Activated T-helper 1 cell treated with anti-CD3 and anti-CD28 coated beads, Interleukin-2, amount 50 U/mL, for 16 hours (primary cell): ENCODE results near the gene PSMC5.
A peak's percentile ranks its signal among the peaks of the same experiment; 100 is the strongest.
"Not testable (repeated sequence)": the region's sequence is repeated elsewhere in the genome, so short reads cannot be mapped to it uniquely, and the experiment has no call there.

Experiments used
- DNase-seq, 2 donors: peaks; one replicate each; pipeline ENCODE4 v3.0.0-alpha.2; 2020; ENCODE audit warnings: low read depth in 1 of 2, low spot score in 1 of 2

The PSMC5 gene

DNA sequence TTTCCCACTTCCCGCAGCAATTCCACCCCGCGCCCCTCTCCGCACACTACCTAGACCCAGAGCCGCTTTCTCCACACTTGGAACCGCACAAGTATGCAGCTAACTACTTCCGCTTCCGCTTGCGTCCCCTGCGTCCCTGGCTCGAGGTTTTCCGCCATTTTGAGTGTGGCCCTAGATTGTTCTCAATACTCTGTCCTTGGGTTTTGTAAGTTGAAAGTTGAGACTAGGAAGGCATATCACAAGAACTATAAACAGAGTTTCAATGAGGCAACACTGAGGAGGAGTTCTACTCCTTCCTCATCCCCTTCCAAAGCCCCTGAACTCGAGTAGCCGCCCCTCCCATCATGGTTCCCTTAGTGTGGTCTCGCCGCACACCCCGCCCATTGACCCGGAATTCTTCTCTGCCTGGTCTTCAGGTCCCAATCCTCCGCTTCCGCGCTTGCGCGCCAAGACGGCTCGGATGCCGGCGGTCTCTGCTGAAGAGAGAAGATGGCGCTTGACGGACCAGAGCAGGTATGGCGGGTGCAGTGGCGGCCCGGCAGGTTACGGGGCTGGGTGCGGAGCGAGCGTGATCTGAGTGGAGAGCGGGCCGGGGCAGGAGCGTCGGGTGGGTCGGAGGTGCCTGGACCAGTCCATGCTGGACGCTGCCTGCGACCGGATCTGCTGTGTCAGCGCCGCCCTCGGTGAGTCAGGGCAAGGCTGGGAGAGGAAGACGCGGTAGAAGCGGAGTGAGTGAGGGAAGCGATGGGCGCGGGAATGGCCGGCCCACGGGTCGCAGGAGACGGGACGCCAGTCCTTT lies at the start of gene PSMC5, which contains the start of gene FTSJ3:
PSMC5 (plus strand) TSS at position 430 of the 799 bp plus-strand sequence; CDS start at position 490, 60 bp downstream.
FTSJ3 (minus strand) TSS at position 662 of the 799 bp plus-strand sequence. CDS start 761 bp downstream, outside the sequence.
- DNase-seq, result peak; percentile 93 to 95

DNA sequence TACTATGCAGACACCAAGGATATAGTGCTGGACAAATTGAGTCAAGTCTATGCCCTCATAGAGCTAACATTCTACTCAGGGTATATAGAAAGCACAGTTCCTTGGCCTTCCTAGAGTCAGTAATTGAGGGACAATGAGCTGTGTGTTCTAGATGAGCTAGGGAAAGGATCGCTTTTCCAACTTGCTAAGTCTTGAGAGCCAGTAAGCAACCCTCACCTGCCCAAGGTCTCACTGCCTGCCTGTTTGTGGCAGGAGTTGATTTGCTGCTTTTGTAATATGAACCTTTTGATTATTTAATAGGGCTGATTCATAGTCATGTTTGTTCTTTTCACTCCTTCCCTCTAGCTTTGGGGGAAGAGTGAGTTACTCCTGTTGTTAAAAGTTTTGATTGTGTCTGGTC lies 46.7 kb upstream of the PSMC5 start:
- DNase-seq, result no peak

DNA sequence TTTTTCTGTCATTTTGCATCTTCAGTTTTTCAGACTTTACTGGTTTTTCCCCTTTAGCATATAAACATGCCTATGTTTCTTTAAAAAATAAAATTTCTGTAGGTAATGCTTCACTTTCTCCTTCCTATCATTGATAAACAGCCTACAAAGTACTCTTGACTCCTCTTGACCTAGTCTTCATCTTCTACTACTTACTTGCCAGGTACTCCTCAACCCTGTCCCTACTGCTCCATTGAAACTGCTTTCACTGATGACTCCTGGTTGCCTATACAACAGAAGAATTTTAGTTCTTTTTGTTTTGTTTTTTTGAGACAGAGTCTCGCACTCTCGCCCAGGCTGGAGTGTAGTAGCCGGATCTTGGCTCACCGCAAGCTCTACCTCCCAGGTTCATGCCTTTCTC lies 46.3 kb upstream of the PSMC5 start:
- DNase-seq, result no peak

DNA sequence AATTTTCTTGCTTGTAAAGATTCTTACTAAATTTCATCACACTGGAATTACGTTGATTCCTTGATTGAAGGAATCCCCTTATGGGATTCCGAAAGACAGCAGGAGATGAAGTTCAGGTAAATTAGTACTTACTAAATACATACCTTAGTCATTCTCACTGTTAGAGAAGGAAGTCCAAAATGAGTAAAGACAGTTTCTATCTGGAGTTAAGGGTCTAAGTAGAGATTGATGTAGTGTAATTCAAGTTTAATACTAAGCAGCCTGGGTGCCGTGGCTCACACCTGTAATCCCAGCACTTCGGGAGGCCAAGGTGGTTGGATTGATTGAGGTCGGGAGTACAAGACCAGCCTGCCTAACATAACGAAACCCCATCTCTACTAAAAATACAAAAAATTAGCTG lies 43.7 kb upstream of the PSMC5 start:
- DNase-seq, result no peak

DNA sequence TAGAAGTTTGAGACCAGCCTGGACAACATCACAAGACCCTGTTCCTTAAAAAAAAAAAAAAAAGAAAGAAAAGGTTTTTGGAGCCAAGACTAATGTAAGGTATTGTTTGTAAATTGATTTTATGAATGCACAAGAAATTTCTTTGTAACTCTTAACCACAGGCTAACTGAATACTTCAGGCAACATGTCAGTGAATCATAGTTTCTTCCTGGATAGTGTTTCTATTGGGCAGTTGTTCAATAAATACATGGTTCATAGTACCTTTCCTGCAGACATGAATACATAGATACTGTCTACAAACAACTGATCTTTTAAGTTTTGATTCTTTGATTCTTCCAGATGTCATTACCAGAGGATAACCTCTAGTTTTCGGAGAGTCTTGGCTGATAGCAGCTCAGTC lies 41.7 kb upstream of the PSMC5 start:
- DNase-seq, result no peak

DNA sequence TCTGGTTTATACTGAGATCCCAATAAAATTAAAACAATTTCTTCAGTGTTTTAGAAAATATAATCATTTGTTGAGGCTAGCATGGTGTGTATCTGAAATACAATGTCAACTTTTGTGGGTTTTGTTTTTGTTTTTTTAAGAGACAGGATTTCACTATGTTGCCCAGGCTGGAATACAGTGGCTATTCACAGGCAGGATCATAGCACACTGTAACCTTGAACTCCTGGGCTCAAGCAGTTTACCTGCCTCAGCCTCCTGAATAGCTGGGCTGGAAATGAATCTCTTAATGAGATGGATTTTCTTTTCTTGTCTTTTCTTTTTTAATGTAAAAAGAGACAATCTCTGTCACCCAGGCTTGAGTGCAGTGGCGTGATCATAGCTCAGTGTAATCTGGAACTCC lies 41.1 kb upstream of the PSMC5 start:
- DNase-seq, result no peak

DNA sequence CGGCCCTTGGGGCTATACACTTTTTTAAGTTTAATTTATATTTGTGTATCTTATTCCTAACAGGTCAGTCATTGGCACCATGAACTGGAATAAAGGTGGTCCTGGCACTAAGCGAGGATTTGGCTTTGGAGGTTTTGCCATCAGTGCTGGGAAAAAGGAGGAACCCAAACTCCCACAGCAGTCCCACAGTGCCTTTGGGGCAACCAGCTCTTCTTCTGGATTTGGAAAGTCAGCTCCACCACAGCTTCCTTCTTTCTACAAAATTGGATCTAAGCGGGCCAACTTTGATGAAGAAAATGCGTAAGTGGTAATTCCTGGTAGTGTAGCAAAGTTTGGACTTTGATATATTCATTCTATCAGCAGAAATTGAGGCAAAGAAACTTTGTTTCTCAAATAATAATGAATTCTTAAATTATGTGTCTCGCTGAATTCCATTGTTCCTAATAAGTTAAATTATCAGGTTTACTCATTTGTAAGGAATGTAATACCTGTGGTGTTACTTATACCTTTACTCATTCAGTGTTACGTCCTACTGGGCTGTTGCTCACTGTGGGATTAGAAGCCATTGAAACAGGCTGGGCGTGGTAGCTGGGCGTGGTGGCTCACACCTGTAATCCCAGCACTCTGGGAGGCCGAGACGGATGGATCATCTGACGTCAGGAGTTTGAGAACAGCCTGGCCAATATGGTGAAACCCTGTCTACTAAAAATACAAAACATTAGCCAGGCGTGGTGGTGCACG lies 40.1 kb upstream of the PSMC5 start:
- no peak for DNase-seq

DNA sequence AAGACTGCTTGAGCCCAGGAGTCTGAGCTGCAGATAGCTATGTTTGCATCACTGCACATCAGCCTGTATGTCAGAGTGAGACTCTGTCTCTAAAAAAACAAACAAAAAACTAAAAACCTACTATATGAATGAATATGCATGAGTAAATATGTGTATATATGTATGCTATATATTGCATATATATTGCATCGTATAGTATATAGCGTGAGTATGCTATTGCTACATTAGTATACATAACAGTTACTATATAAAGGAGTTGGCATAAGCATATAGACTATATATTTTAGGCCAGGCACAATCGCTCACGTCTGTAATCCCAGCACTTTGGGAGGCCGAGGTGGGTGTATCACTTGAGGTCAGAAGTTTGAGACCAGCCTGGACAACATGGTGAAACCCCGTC lies 37.2 kb upstream of the PSMC5 start:
- DNase-seq, result no peak

DNA sequence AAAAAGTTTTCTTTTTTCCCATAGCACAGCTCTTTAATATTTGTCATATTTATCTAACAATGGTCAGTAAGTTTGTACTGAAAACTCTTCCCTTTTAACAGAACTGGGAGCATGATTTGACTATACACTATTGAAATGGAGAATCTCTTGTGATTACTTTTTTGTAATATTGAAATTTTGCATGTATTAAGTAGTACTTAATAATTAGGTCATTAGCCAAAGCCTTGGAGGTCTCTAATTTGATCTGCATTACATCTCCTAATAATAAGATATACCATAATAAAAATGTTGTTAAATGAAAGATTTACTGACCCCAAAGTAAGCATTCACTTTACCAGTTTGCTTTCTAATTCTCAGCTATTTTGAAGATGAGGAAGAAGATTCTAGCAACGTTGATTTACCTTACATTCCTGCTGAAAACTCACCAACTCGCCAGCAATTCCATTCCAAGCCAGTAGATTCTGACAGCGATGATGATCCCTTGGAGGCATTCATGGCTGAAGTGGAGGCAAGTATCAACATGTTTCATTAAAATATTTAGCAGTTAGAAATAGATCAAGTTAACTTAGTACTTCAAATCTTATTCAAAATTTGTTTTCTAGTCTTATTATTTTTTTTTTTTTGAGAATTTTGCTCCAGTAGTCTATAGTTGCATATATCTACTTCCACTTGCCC lies 35.0 kb upstream of the PSMC5 start:
- DNase-seq, result no peak

DNA sequence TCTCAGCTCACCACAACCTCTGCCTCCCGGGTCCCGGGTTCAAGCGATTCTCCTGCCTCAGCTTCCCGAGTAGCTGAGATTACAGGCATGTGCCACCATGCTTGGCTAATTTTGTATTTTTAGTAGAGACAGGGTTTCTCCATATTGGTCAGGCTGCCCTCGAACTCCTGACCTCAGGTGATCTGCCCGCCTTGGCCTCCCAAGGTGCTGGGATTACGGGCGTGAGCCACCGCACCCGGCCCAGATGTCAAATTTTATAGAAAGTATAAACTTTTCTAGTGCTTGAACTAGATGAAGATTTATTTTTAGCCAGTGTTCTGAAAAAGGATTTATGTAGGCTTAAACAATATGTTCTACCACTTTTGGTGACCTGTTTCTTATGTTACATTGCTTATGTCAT lies 30.9 kb upstream of the PSMC5 start:
- DNase-seq, result not testable (repeated sequence)

DNA sequence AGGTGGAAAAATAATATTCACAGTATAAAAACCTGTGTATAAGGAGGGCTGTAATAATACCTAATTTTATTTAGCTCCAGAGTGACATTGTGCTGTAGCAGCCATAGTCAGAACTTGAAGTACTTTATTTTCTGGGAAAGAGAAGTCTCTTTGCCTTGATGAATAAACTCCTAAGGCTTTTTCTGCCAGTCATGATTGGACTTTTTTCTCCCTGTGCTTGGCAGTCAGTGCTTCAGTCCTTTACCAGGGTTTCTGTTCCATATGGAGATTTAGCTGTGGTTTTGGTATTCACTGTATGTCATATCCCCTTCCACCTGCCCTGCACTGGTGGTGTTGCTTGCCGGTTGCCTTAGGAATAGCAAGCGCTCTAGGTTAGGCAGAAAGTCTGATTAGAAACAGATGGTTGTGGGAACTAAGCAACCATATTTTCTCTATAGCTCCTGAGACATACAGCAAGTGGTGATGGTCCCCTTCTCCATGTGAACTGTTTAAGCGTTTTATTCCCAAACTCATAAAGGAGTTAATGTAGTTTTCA lies 28.6 kb upstream of the PSMC5 start:
- no peak for DNase-seq

DNA sequence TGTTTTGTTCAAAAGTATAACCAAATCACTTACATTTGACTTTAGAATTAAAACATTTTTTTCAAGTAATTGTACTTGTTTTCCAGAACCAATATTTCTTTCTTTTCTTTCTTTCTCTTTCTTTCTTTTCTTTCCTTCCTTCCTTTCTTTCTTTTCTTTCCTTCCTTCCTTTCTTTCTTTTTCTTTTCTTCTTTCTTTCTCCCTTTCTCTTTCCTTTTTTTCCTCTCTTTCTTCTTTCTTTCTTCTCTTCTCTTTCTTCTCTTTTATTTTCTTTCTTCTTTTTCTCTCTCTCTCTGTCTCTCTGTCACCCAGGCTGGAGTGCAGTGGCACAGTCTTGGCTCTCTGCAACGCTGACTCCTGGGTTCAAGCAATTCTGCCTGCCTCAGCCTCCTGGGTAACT lies 26.4 kb upstream of the PSMC5 start:
- no peak for DNase-seq

DNA sequence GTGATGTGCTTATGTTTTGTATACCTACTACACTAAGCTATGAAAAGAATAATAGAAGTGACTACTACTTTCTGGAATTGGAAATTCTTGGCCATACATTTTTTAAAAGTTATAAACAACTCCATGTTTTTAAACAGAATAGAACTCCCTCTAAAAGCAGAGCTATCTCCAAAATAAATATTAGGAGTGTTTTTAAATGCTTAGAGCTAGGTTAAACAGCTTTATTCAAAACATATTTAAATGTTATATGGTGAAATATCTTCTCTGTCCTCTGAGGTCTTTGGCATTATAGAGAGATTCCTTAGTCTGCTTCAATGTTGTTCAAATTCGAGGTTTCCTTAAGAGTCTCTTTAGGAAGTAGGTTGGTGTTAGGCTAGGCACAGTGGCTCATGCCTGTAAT lies 22.9 kb upstream of the PSMC5 start:
- DNase-seq, result no peak

DNA sequence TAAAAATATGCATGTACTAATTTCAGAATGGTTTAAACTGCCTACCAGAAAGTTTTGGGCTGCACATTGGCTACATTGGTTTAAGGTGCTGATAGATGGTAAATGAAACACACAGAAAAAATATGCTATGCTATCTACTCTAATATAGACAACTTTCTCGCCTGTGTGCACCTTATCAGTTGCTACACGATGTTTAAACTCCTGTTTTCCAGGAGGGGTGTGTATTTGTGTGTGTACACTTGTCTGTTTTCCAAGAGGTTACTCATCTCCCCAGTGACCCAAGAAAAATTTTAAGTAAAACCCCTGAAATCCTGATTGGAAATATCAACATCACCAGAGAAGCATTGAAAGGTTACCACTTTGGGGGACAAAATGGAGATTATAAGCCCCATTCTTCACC lies 21.6 kb upstream of the PSMC5 start:
- no peak for DNase-seq

DNA sequence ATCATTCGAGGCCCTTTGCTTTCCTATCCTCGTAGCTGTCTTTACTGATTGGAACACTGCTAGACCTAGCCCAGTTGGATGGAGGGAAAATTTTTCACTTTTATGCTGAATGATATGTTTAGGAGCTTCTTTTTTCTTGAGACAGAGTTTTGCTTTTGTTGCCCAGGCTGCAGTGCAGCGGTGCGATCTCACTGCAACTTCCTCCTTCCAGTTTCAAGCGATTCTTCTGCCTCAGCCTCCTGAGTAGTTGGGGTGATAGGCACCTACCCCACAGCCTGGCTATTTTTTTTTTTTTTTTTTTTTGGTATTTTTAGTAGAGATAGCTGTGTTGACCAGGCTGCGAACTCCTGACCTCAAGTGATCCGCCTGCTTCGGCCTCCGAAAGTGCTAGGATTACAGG lies 17.3 kb upstream of the PSMC5 start:
- DNase-seq, result no peak

DNA sequence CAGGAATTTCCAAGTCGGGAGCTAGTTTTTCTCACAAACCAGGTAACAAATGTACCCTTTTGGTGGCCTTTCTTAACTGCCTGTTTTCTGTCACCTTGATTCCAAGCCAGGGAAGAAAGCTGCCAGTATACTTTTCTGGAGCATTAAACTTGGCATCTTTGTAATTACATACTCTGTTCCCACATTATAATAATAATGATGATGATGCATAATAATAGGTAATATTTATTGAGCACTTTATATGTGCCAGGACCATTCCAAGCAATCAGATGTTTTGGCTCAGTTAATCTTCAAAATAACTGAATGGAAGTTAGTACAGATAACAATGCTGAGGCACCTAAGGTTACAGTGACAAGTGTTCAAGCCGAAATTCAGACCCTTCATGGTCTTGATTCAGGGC lies 11.1 kb upstream of the PSMC5 start:
- no peak for DNase-seq

DNA sequence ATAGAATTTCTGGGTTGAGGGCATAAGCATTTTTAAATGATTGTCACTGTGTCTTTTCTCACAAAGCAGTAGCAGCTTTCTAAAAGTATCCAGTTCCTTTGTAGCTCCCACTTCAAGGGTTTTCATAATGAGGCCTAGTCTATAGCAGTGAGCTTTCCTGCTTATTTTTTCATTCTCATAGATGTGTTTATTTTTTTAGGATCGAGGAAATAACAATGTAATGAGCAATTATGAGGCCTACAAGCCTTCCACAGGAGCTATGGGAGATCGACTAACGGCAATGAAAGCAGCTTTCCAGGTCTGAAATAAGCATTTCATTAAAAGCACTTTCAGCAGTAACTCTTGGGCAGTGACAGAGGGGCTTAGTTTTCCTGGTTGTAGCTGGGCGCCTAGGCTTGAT lies 10.6 kb upstream of the PSMC5 start:
- DNase-seq, result no peak

DNA sequence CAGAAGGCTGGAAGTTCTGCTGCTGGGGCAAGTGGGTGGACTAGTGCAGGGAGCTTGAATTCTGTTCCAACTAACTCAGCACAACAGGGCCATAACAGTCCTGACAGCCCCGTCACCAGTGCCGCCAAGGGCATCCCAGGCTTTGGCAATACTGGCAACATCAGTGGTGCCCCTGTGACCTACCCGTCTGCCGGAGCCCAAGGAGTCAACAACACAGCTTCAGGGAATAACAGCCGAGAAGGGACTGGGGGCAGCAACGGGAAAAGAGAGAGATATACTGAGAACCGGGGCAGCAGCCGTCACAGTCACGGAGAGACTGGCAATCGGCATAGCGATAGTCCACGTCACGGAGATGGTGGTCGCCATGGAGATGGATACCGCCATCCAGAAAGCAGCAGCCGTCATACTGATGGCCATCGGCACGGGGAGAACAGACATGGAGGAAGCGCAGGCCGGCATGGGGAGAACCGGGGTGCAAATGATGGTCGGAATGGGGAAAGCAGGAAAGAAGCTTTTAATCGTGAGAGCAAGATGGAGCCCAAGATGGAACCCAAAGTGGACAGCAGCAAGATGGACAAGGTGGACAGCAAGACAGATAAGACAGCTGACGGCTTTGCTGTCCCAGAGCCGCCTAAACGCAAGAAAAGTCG lies 9.4 kb upstream of the PSMC5 start:
- DNase-seq, result no peak

DNA sequence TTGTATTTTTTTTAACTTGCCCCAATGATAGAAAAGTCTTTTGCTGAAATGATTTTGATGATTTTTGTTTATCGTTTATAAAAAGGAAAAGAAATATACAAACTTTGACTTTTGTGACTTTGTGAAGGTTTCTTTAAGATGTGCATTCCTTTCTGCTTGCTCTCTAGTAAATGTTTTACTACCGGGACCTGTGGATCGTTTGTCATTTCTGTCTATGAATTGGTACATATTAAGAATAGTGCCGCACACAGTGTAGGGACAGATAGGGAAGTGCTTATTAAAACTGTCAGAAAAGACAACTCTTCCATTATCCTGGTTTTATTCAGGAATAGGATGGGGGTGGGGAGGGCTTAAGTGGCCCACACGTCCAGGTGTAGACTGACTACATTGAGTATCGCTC lies 8.1 kb upstream of the PSMC5 start:
- DNase-seq, result no peak

DNA sequence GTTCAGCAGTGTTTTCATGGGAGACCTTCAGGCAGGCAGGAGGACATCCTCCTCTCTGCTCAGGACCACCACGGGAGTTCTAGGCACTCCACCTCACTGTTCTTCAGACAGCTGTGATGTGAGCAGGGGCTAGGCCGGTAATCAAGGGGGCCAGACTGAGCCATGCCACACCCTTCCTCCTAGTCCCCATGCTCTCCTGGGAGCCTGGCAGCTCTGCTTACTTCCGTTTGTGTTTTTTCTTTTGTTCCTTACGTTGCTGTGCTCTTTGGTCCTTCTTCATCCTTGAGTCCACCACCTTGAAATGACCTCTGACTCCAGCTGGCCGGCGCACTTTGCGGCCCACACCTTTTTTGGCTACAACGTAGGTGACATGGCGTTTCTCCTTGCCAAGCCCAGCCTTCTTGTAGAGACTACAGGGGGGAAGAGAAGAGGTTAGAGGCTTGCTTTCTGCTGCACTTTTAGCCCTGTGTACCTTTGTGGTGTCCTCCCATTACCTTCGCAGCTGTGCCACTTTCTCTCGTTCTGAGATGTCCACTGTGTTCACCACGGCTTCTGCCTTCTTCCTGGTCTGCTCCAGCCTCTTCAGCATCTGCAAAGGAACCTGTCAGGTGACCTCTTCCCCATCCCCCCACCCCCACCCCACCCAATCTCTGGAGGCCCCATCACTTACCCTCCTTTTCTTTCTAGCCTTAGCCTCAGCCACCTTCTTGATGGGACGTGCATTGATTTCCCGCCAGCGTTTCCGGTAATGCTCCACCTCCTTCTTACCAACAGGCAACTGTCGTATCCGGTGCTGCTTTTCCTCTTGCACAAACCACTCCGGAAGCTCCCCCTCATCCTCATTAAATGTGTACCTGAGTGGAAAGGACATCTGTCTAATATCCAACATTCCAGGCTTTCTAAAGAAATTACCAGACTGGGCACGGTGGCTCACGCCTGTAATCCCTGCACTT lies 7.4 kb upstream of the PSMC5 start:
- no peak for DNase-seq
